HepG2 (cell line): Measurements from ENCODE around the gene C1orf50.

Experiments used
- EZH2 ChIP-seq: conservative IDR thresholded peaks from 2 replicates; pipeline ENCODE4 v1.6.1; 2012; ENCODE audit warnings: mild to moderate bottlenecking, low read depth, low read length, moderate library complexity
- ZNF670 ChIP-seq: sonication (generic); formaldehyde crosslinking; IDR thresholded peaks from 2 replicates; pipeline ENCODE4 v1.8.0; 2022; ENCODE audit warnings: mild to moderate bottlenecking, missing genetic modification reagents, borderline replicate concordance
- ZNF709 ChIP-seq: sonication (generic); formaldehyde crosslinking; IDR thresholded peaks from 2 replicates; pipeline ENCODE4 v1.5.0; 2020; ENCODE audit warnings: mild to moderate bottlenecking, missing genetic modification reagents
- TF ChIP-seq, protein P1 (sequence below): sonication (generic); formaldehyde crosslinking; IDR thresholded peaks from 2 replicates; pipeline ENCODE4 v1.5.0; 2020; ENCODE audit warnings: mild to moderate bottlenecking, missing genetic modification reagents, moderate library complexity

DNA sequence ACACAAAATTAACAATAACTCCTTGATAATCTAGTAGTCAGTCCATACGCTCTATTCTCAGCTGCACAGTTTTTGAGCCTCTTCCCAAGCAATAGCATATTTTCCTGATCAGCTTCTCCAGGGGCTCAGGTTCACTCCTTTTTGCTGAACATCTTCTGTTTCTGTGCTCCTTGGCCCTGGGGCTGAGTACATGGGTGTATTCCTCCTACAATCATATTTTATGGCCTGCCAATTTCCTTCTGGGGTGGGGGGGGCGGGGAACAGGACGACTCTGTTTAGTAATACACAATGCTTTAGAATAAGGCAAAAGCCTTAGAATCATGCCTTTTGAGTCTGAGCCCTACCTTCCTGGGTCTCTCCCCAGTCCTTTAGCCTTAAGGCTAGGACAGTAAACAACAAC is 35.5 kb upstream of the C1orf50 start:
- TF ChIP-seq EZH2, result no peak
- no peak for TF ChIP-seq ZNF670 (CRISPR knock-in tag)
- TF ChIP-seq, protein P1, sequence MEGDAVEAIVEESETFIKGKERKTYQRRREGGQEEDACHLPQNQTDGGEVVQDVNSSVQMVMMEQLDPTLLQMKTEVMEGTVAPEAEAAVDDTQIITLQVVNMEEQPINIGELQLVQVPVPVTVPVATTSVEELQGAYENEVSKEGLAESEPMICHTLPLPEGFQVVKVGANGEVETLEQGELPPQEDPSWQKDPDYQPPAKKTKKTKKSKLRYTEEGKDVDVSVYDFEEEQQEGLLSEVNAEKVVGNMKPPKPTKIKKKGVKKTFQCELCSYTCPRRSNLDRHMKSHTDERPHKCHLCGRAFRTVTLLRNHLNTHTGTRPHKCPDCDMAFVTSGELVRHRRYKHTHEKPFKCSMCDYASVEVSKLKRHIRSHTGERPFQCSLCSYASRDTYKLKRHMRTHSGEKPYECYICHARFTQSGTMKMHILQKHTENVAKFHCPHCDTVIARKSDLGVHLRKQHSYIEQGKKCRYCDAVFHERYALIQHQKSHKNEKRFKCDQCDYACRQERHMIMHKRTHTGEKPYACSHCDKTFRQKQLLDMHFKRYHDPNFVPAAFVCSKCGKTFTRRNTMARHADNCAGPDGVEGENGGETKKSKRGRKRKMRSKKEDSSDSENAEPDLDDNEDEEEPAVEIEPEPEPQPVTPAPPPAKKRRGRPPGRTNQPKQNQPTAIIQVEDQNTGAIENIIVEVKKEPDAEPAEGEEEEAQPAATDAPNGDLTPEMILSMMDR, result no peak
- TF ChIP-seq ZNF709 (CRISPR knock-in tag), result no peak
